Measurements from ENCODE around the gene AUTS2. TPM values are rescaled to one million over a fixed set of nuclear protein-coding genes. Genes with fewer than 3 reads are reported as not detected.

The AUTS2 gene
- total and polyA plus RNA-seq, 2 of the 8 experiments (the other 6 are each of a cell fraction or from before 2014, with no cell fraction given) = 25.9 to 101 TPM

- Histone ChIP-seq H3K23me2 (ENCODE audit: low read depth, low read length) (peaks cover under 1% of the 10 kb centered on the region; the same call in 1 of the 2 replicates), H3K9ac (replicated peaks in 1 of 4; ENCODE audit: extremely low read depth in 1 of 4, low read depth in 3 of 4, low read length in 3 of 4) (no peak overlapping the region), H3K23ac (ENCODE audit: insufficient read length) (no peak overlapping the region), H3K27ac (ENCODE audit: low read depth, low read length) (no peak overlapping the region), H2AFZ (ENCODE audit: low read length) (no peak overlapping the region), H4K20me1 (replicated peaks in 1 of 2; ENCODE audit: control insufficient read depth in 1 of 2, insufficient read depth in 2 of 2, low read length in 2 of 2) (no peaks in the 10 kb centered on the region), H3K4me1 (replicated peaks in 1 of 4; ENCODE audit: control insufficient read depth in 3 of 4, insufficient read depth in 4 of 4, low read length in 3 of 4) (no peaks in the 10 kb centered on the region), H3K79me2 (ENCODE audit: control insufficient read depth in 1 of 2, insufficient read depth in 2 of 2, low read length in 2 of 2) (no peaks in the 10 kb centered on the region), H4K8ac (ENCODE audit: extremely low read depth, insufficient read depth, low read length) (no peak overlapping the region), H3K4me2 (ENCODE audit: insufficient read depth in 1 of 2, low read depth in 2 of 2, low read length in 2 of 2) (no peak overlapping the region), H3K27me3 (replicated peaks in 1 of 4; ENCODE audit: control insufficient read depth in 3 of 4, extremely low read depth in 1 of 4, insufficient read depth in 3 of 4, low read length in 3 of 4) (peaks cover 0 to 2% (median 0%) of the 10 kb centered on the region in 4 experiments; a peak in 1 of 7 replicates), H3K4ac (replicated peaks; ENCODE audit: insufficient read length, low read depth, low read length) (no peak overlapping the region), H2BK12ac (ENCODE audit: low read depth, low read length) (no peak overlapping the region), H3K79me1 (ENCODE audit: low read depth, low read length) (no peaks in the 10 kb centered on the region), H2BK15ac (ENCODE audit: low read length) (no peak overlapping the region), H4K91ac (replicated peaks; ENCODE audit: insufficient read length, low read length) (no peak overlapping the region), H4K5ac (ENCODE audit: insufficient read length, low read depth, low read length) (no peak overlapping the region), H3K9me3 (ENCODE audit: insufficient read depth in 2 of 2, low read depth in 1 of 2, low read length in 1 of 2) (no peaks in the 10 kb centered on the region), H3K56ac (replicated peaks; ENCODE audit: insufficient read length, low read depth, low read length) (no peak overlapping the region), H2BK20ac (ENCODE audit: low read length) (no peak overlapping the region), H3K36me3 (ENCODE audit: control insufficient read depth in 2 of 4, insufficient read depth in 4 of 4, low read length in 3 of 4) (no peaks in the 10 kb centered on the region), H2AK5ac (ENCODE audit: low read depth, low read length) (no peak overlapping the region), H3K18ac (ENCODE audit: extremely low read depth, low read length) (no peak overlapping the region), H3K4me3 (ENCODE audit: extremely low read depth in 1 of 4, insufficient read depth in 2 of 4, low read depth in 3 of 4, low read length in 4 of 4) (no peak overlapping the region), H3K14ac (ENCODE audit: insufficient read length) (no peak overlapping the region), H2BK5ac (ENCODE audit: low read depth, low read length) (no peak overlapping the region), H2BK120ac (replicated peaks; ENCODE audit: low read depth, low read length) (no peak overlapping the region)
- DNase-seq (ENCODE audit: low read depth in 1 of 2, low spot score in 2 of 2) (no peak), FAIRE-seq (no peak)
- POLR2A ChIA-PET (ENCODE audit: partially characterized antibody) = interaction anchor here (1.2 kb wide), 1 partner anchor 329 kb away, joined by 3 read pairs; no protein-coding TSS in a partner anchor
- CTCF ChIA-PET (ENCODE audit: partially characterized antibody) = no interaction called here
- WGBS, 2 experiments (ENCODE audit: extremely low coverage in 1 of 2, insufficient coverage in 1 of 2, insufficient read length in 1 of 2, insufficient replicate concordance in 2 of 2, low coverage in 1 of 2, low lambda C conversion rate in 2 of 2, missing lambda C conversion rate in 1 of 2) = 88% methylated on average over 1 of the region's 1 CpG; no CpG with 5 or more reads in 1 of the 2 experiments
- TF ChIP-seq E2F6 (IDR thresholded peaks at IDR 0.05) (no peak), POLR2AphosphoS5 (IDR thresholded peaks at IDR 0.05; ENCODE audit: low read depth, low read length) (no peak), CBX8 (IDR thresholded peaks at IDR 0.05; ENCODE audit: borderline replicate concordance, low read depth, low read length) (no peak), BCL11A (IDR thresholded peaks at IDR 0.05; ENCODE audit: low read depth in 2 of 2, low read length in 2 of 2) (no peak), MAFK (IDR thresholded peaks at IDR 0.05; ENCODE audit: low read depth, low read length) (no peak), YY1 (IDR thresholded peaks at IDR 0.05; ENCODE audit: low read depth, low read length) (no peak), NANOG (IDR thresholded peaks at IDR 0.05; ENCODE audit: insufficient read depth, low read depth, low read length, poor library complexity, severe bottlenecking) (no peak), ATF2 (IDR thresholded peaks at IDR 0.05; ENCODE audit: low read length) (no peak), CREB1 (IDR thresholded peaks at IDR 0.05) (no peak), FOSL1 (IDR thresholded peaks at IDR 0.05; ENCODE audit: insufficient read depth, low read depth, low read length) (no peak), SIN3A (conservative IDR thresholded peaks at IDR 0.05 in 1 of 2, IDR thresholded peaks at IDR 0.05 in 1 of 2; ENCODE audit: low read depth in 1 of 2, low read length in 2 of 2) (no peak), BACH1 (IDR thresholded peaks at IDR 0.05; ENCODE audit: low read length) (no peak)
These were observed 751.5 kb downstream of the AUTS2 start for GRCh38 chr7:70349819-70350218.
